Fibroblast of lung (primary cell): Measurements from ENCODE around the gene SYNJ1.

Source experiments
- EZH2 ChIP-seq: IDR thresholded peaks from 2 replicates; pipeline ENCODE4 v1.5.1; 2012; ENCODE audit warnings: low read length, control low read depth, mild to moderate bottlenecking; ENCODE audit errors: missing control alignments
- TF ChIP-seq, protein P1 (sequence below), 2 donors: IDR thresholded peaks in 1 of 2; conservative IDR thresholded peaks in 1 of 2; 1 replicate in 1 of 2; 2 replicates in 1 of 2; pipeline ENCODE4 v1.5.1; 2011 to 2012; ENCODE audit warnings: low read length in 2 of 2, control low read depth in 1 of 2, inconsistent platforms in 1 of 2, low read depth in 1 of 2, mild to moderate bottlenecking in 1 of 2

DNA sequence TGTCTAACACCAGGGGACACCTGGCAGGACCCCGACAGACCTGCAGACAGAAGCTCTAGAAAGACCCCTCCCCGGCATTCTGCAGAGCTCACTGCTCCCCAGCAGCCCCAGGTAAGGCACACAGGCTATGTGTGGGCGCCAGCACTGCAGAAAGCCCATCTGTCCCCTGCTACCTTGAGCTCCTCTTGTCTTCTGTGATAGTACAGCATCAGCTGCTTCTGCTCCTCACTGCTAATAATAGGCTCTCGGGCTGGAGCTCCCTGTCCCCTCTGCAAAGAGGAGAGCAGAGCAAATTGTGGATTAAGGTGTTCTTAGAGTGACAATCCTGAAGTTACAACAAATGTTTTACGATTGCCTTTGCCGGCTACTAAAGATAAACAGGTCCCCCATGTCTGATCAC lies 125.7 kb downstream of the SYNJ1 start:
- no peak for TF ChIP-seq EZH2
- TF ChIP-seq, protein P1, sequence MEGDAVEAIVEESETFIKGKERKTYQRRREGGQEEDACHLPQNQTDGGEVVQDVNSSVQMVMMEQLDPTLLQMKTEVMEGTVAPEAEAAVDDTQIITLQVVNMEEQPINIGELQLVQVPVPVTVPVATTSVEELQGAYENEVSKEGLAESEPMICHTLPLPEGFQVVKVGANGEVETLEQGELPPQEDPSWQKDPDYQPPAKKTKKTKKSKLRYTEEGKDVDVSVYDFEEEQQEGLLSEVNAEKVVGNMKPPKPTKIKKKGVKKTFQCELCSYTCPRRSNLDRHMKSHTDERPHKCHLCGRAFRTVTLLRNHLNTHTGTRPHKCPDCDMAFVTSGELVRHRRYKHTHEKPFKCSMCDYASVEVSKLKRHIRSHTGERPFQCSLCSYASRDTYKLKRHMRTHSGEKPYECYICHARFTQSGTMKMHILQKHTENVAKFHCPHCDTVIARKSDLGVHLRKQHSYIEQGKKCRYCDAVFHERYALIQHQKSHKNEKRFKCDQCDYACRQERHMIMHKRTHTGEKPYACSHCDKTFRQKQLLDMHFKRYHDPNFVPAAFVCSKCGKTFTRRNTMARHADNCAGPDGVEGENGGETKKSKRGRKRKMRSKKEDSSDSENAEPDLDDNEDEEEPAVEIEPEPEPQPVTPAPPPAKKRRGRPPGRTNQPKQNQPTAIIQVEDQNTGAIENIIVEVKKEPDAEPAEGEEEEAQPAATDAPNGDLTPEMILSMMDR (conservative IDR thresholded peaks at IDR 0.05 in 1 of 2, IDR thresholded peaks at IDR 0.05 in 1 of 2; ENCODE audit: low read depth in 1 of 2, low read length in 2 of 2), result no peak
